Psoas muscle (tissue), 8 donors: ENCODE measurements around the gene CNBD2. TPM values are rescaled to one million over a fixed set of nuclear protein-coding genes. Genes with fewer than 3 reads are reported as not detected.

ENCODE experiments used
- ATAC-seq, 4 donors: fragments of 200-7000 bp; cut with Tn5 transposase; one replicate each; pipeline ENCODE4 v1.9.1; 2020; ENCODE audit warnings: moderate library complexity in 3 of 4, mild to moderate bottlenecking in 2 of 4
- DNase-seq, 2 donors: peaks; one replicate each; pipeline ENCODE4 v3.0.0-alpha.2; 2020
- H3K27ac ChIP-seq: fragments of 200-600 bp; one replicate; pipeline ENCODE4 v1.8.0; 2022
- H3K27me3 ChIP-seq, 3 donors: fragments of 200-600 bp in 1 of 3; one replicate each; pipeline versions ENCODE4 v1.6.1 to v1.8.0; 2013 to 2022; ENCODE audit warnings: low read length in 2 of 3, mild to moderate bottlenecking in 2 of 3, moderate library complexity in 1 of 3; ENCODE audit not compliant: insufficient read depth in 3 of 3
- H3K36me3 ChIP-seq, 2 donors: fragments of 200-600 bp in 1 of 2; one replicate each; pipeline versions ENCODE4 v1.6.1 to v1.8.0; 2013 to 2022; ENCODE audit warnings: low read depth in 1 of 2, mild to moderate bottlenecking in 1 of 2, moderate library complexity in 1 of 2; ENCODE audit not compliant: insufficient read depth in 1 of 2
- H3K4me1 ChIP-seq: fragments of 200-600 bp; one replicate; pipeline ENCODE4 v1.8.0; 2022
- H3K4me3 ChIP-seq: fragments of 200-600 bp; one replicate; pipeline ENCODE4 v1.8.0; 2022; ENCODE audit warnings: mild to moderate bottlenecking
- H3K9me3 ChIP-seq: fragments of 200-600 bp; one replicate; pipeline ENCODE4 v1.8.0; 2022
- WGBS, 3 donors: extraction: QIAGEN DNeasy Blood & Tissue Kit; methylation state at CpG; one replicate each; pipeline versions ENCODE4 v1.1.6 to v1.1.7; 2013; 5-methylcytosine and 5-hydroxymethylcytosine counted together
- intact Hi-C, 2 donors: fragments of 100-400 bp; cut with DNase I; formaldehyde crosslinking; loops; one replicate each; pipeline versions ENCODE4 v1.11.0 to v1.14.2; 2022
- polyA plus RNA-seq, 3 donors: library from polyadenylated mRNA; stranded (reverse); fragments of 200-250 nt; gene quantifications; one replicate each; pipeline ENCODE4 v1.2.3, GENCODE V29; 2013
- total RNA-seq, 4 donors: library from RNA; stranded (reverse); fragmentation: NEBNext Ultra II Directional in 2 of 4; extraction: Animal tissue kit (Norgen Biotek cat#: 25700) in 2 of 4; gene quantifications; one replicate each; pipeline versions ENCODE4 v1.2.1 to v1.2.4, GENCODE V29; 2021 to 2023
- TF ChIP-seq, protein P1 (sequence below): fragments of 200-600 bp; IDR thresholded peaks from one replicate; pipeline ENCODE4 v1.8.0; 2022; ENCODE audit warnings: antibody characterized with exemption
- donor health status: healthy with polysubstance abuse.
- donor health status: DM: no; HTN: no; CAD: no; lungs with moderate emphysema.
- donor health status: Bipolar disorder and iron deficiency.
- donor health status: healthy.
- donor health status: DM: yes; HTN: yes; CAD: no.
- donor health status: DM: no; HTN: no; CAD: no.
- donor health status: DM: no; HTN: no; CAD: no.
- donor health status: DM: yes; HTN: yes; CAD: no.

CNBD2 gene
- total and polyA plus RNA-seq, 7 donors, result 7.9 to 21.4 (median 14.0) TPM

DNA sequence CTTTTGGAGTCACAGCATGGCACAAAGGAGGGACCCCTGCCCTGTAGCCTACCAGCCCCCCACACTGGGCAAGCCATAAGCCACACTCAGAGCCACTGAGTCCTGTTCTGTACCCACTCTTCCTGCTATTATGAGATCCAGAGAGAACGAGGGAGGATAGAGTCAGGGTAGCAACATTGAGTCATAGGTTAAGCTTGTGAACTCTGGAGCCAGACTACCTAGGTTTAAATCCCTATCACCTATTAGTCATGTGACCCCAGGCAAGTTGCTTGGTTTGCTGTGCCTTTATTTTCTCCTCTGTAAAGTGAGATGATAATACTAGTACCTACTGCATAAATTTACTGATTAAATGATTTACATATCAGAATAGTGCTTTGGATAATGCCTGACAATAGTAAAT lies 540 bp downstream of the CNBD2 start:
- Histone ChIP-seq H3K27ac (no peak overlapping the region), H3K9me3 (no peaks in the 10 kb centered on the region), H3K36me3 (no peaks in the 10 kb centered on the region), H3K4me3 (no peak overlapping the region), H3K27me3 (peaks cover 0 to 3% (median 0%) of the 10 kb centered on the region in 3 donors), H3K4me1 (no peaks in the 10 kb centered on the region)
- DNase-seq, result no peak
- ATAC-seq, result no peak
- TF ChIP-seq, protein P1, sequence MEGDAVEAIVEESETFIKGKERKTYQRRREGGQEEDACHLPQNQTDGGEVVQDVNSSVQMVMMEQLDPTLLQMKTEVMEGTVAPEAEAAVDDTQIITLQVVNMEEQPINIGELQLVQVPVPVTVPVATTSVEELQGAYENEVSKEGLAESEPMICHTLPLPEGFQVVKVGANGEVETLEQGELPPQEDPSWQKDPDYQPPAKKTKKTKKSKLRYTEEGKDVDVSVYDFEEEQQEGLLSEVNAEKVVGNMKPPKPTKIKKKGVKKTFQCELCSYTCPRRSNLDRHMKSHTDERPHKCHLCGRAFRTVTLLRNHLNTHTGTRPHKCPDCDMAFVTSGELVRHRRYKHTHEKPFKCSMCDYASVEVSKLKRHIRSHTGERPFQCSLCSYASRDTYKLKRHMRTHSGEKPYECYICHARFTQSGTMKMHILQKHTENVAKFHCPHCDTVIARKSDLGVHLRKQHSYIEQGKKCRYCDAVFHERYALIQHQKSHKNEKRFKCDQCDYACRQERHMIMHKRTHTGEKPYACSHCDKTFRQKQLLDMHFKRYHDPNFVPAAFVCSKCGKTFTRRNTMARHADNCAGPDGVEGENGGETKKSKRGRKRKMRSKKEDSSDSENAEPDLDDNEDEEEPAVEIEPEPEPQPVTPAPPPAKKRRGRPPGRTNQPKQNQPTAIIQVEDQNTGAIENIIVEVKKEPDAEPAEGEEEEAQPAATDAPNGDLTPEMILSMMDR, result no peak
- WGBS, 3 donors, result 63 to 86% (median 71%) methylated on average over 1 of the region's 1 CpG
- intact Hi-C loops, result no loop called here

DNA sequence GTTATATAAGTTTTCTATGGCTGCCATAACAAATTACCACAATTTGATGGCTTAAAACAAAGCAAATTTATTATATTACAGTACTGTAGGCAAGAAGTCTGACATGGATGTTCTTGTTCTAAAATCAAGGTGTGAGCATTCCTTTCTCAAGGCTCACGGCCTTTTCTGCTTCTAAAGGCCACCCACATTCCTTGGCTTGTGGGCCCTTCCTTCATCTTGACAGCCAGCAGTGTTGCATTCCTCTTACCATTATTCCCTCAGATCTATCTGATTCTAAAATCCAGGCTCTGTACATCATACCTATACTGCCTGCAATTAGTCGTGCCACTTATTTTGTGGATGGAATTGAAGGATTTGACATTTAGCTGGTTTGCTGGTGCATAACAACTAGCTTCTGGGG lies 3.6 kb downstream of the CNBD2 start:
- Histone ChIP-seq H3K4me1 (no peaks in the 10 kb centered on the region), H3K27me3 (peaks cover 0 to 3% (median 0%) of the 10 kb centered on the region in 3 donors), H3K36me3 (no peaks in the 10 kb centered on the region), H3K9me3 (no peaks in the 10 kb centered on the region), H3K27ac (no peak overlapping the region), H3K4me3 (no peak overlapping the region)
- DNase-seq (no peak), ATAC-seq (no peak)
- TF ChIP-seq, protein P1, result no peak
- intact Hi-C loops, result no loop called here
- 94 to 97% (median 95%) methylated on average over 2 of the region's 2 CpGs for WGBS, 3 donors

DNA sequence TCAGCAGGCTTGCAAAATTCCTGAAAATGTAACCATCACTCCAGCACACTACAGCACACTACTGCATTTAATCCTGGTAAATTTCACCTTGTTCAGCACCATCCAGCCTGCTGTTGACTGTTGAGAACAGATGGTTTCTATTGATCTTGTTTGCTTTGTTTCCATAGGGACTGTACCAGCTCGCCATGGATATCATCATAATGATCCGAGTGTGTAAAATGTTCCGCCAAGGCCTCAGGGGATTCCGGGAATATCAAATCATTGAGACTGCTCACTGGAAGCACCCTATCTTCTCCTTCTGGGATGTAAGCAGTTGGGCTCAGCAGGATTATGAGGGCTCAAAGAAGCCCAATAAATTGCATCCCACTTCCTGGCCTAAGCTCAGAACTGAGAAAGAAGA lies 4.1 kb downstream of the CNBD2 start:
- Histone ChIP-seq H3K9me3 (no peaks in the 10 kb centered on the region), H3K27ac (no peak overlapping the region), H3K36me3 (no peaks in the 10 kb centered on the region), H3K4me1 (no peaks in the 10 kb centered on the region), H3K4me3 (no peak overlapping the region), H3K27me3 (peaks cover 0 to 3% (median 0%) of the 10 kb centered on the region in 3 donors)
- no peak for DNase-seq
- intact Hi-C loops, result no loop called here
- TF ChIP-seq, protein P1, result no peak
- 55 to 71% (median 67%) methylated on average over 4 of the region's 4 CpGs for WGBS, 3 donors
- ATAC-seq, result no peak

DNA sequence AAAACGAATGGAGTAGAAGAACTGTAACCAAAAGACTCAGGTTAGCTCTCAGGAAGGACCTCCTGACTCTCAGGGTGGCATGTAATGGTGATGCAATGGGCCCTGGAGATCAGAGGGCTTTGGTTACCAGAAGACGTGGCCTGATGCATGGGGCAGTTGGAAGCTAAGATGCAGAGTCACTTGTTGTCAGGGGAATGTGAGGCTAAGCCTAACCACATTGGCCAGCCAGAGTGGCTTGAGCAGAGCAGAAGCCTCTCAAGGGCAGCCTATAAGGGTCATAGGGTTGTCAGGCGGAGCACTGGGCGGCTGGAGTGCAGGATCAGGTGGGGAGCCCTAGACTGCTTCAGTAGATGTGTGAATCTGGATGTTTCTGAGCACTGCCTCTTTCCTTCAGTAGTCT lies 5.9 kb downstream of the CNBD2 start:
- no peak overlapping the region for H3K27ac ChIP-seq
- H3K4me1 ChIP-seq, result no peaks in the 10 kb centered on the region
- no peaks in the 10 kb centered on the region for H3K9me3 ChIP-seq
- no peaks in the 10 kb centered on the region for H3K36me3 ChIP-seq
- 75 to 84% (median 83%) methylated on average over 4 of the region's 4 CpGs for WGBS, 3 donors
- TF ChIP-seq, protein P1, result no peak
- intact Hi-C loops, result no loop called here
- ATAC-seq (no peak), DNase-seq (no peak)
- H3K4me3 ChIP-seq, result no peak overlapping the region
- peaks cover 0 to 3% (median 0%) of the 10 kb centered on the region in 3 donors for H3K27me3 ChIP-seq
